AG09309 (cell line): ENCODE data around the gene NARF.
"Not testable (repeated sequence)": the region's sequence is repeated elsewhere in the genome, so short reads cannot be mapped to it uniquely, and the experiment has no call there.

ENCODE experiments used
- DNase-seq: peaks from one replicate; pipeline ENCODE4 v3.0.0-alpha.2; 2010; ENCODE audit warnings: low read depth
- H3K4me3 ChIP-seq: 2 replicates; pipeline ENCODE4 v1.5.1; 2011; ENCODE audit warnings: mild to moderate bottlenecking, low read depth, low read length, moderate library complexity; ENCODE audit not compliant: control insufficient read depth
- CTCF ChIP-seq: IDR thresholded peaks from 2 replicates; pipeline ENCODE4 v1.5.1; 2011; ENCODE audit warnings: mild to moderate bottlenecking, low read depth, low read length, inconsistent platforms; ENCODE audit not compliant: insufficient read depth, control insufficient read depth; ENCODE audit errors: missing control alignments

NARF gene

DNA sequence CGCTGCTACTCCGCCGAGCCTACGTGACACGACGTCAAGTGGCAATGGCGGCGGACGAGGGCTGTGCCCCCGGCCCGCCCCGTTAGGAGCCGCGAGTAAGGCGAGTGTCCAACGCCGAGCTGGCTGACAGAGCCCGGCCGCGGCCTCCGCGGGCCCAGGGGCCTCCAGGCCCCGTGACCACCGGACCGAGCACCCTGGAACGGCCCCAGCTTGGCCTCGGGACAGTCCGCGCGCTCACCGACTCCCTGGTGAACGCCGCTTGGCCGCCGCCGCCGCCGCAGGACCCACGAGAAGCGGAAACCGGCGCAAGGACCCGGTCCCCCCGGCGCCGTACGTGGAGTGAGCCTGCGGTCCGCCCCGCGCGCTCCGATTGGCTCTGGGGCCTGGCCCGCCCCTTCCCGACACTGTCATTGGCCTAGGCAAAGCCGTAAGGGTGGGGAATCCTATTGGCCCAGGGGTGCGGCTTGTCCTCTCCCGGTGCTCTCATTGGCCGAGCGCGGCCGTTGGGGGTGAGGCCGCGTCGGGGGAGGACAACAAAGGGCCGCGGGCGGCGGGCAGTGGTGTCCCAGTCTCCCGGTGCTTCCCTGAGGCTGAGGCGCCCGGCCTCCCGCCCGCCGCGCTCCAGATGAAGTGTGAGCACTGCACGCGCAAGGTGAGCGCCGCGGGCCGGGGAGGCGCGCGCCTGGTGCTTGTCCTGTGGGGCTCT lies at the start of gene NARF:
NARF (plus strand) TSS at position 563 of the 706 bp plus-strand sequence; CDS start at position 626, 63 bp downstream.
- H3K4me3 ChIP-seq = peak within 1 kb of the TSS; percentile 88
- no peak for TF ChIP-seq CTCF
- DNase-seq = peak; percentile 95

- H3K4me3 ChIP-seq = no peak overlapping the region
- DNase-seq = no peak
- TF ChIP-seq CTCF = no peak
Measured at GRCh38 chr17:82408938-82409318, 49.6 kb upstream of the NARF start.

DNA sequence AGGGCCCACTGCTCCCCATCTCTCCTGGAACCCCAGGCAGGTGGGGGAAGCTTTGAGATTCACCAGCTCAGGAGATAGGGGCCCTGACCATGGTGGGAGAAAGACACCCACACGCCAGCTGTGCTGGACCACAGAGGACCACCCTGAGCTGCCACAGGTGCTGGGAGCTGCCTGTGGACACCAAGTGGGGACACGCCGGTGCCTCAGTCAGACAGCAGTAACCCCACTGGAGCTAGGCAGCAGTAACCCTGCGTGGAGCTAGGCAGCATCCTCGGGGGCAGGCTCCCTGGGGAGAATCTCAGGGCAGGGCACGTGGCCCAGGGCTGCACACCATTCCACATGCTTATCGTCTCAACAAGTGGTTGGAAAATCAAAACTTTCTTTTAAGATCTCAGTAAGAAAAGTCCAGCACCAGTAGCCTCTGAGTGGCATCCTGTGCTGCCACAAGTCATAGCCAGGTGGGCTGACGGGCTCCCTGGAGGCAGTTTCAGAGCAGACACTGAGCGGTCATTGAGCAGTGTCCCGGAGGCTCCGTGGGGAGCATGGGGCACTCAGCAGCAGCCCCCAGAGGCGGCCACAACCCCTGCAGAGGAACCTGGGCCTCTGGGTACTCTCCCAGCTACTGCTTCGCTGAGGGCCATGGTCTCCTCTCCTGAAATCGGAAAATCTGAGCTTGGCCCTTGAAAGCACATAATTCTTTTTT lies 48.4 kb upstream of the NARF start:
- H3K4me3 ChIP-seq = no peak overlapping the region
- no peak for DNase-seq
- no peak for TF ChIP-seq CTCF

DNA sequence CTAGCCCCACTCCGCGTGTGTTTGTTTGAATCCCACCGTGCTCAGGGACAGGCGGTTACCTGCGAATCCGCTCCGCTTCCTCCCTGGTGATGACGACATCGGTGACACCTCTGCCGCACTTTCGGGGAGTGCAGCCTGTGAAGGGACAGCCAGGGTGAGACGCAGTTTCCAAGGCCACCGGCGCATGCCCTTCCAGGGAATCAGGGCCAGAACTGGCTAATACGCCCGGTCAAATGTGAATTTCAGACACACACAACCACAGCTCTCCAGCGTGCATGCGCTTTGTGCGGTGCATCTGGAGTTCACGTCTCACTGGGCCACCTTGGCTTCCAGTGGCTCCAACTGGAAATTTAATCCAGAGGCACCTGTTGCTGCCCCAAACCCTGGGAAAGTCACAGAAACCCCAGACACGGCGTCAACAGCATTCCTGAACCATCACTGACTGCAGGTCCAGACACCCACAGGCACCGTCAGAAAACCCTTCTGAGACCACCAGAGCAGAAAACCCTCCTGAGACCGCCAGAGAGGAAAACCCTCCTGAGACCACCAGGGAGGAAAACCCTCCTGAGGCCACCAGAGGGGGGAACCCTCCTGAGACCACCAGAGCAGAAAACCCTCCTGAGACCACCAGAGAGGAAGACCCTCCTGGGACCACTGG lies 47.0 kb upstream of the NARF start:
- no peak for DNase-seq
- H3K4me3 ChIP-seq = no peak overlapping the region
- no peak for TF ChIP-seq CTCF

- H3K4me3 ChIP-seq, DNase-seq: not testable (repeated sequence)
Measured at GRCh38 chr17:82412081-82412480, 46.5 kb upstream of the NARF start.

GRCh38 chr17:82412535-82413520 lies 45.7 kb upstream of the NARF start:
- DNase-seq = no peak

More at GRCh38 chr17:82412535-82413520, 45.7 kb upstream of the NARF start:
- TF ChIP-seq CTCF = no peak
- H3K4me3 ChIP-seq = no peak overlapping the region
